ENCODE data around the gene SLC2A4. TPM values are rescaled to one million over a fixed set of nuclear protein-coding genes. Genes with fewer than 3 reads are reported as not detected.

Gene SLC2A4
- total and polyA plus RNA-seq, 9 donors = 0.83 to 9.8 (median 3.4) TPM

GRCh38 chr17:7235693-7236665 is 45.5 kb upstream of the SLC2A4 start:
- H3K9me3 ChIP-seq = no peaks in the 10 kb centered on the region
- no peaks in the 10 kb centered on the region for H3K27me3 ChIP-seq
- H3K27ac ChIP-seq = no peak overlapping the region
- H3K36me3 ChIP-seq = no peaks in the 10 kb centered on the region
- TF ChIP-seq EP300 (IDR thresholded peaks at IDR 0.05) = no peak
- TF ChIP-seq, protein P1, sequence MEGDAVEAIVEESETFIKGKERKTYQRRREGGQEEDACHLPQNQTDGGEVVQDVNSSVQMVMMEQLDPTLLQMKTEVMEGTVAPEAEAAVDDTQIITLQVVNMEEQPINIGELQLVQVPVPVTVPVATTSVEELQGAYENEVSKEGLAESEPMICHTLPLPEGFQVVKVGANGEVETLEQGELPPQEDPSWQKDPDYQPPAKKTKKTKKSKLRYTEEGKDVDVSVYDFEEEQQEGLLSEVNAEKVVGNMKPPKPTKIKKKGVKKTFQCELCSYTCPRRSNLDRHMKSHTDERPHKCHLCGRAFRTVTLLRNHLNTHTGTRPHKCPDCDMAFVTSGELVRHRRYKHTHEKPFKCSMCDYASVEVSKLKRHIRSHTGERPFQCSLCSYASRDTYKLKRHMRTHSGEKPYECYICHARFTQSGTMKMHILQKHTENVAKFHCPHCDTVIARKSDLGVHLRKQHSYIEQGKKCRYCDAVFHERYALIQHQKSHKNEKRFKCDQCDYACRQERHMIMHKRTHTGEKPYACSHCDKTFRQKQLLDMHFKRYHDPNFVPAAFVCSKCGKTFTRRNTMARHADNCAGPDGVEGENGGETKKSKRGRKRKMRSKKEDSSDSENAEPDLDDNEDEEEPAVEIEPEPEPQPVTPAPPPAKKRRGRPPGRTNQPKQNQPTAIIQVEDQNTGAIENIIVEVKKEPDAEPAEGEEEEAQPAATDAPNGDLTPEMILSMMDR (IDR thresholded peaks at IDR 0.05) = no peak
- TF ChIP-seq POLR2A (IDR thresholded peaks at IDR 0.05) = no peak
- peak in 2 of 5 donors; percentile 43 to 44 for DNase-seq
- peaks cover 14% of the 10 kb centered on the region for H3K4me1 ChIP-seq (ENCODE audit: insufficient read depth)
- WGBS, 3 donors = 70 to 80% (median 76%) methylated on average over 22 of the region's 22 CpGs
- intact Hi-C loops (cut with DNase I) = no loop called here
- no peak overlapping the region for H3K4me3 ChIP-seq

GRCh38 chr17:7236808-7237207 is 44.7 kb upstream of the SLC2A4 start:
- H3K9me3 ChIP-seq = no peaks in the 10 kb centered on the region
- H3K4me1 ChIP-seq (ENCODE audit: insufficient read depth) = peaks cover 15% of the 10 kb centered on the region
- H3K36me3 ChIP-seq = no peaks in the 10 kb centered on the region
- no peak overlapping the region for H3K27ac ChIP-seq
- no peak overlapping the region for H3K4me3 ChIP-seq
- WGBS, 3 donors = 73 to 85% (median 75%) methylated on average over 6 of the region's 6 CpGs
- intact Hi-C loops (cut with DNase I) = no loop called here
- TF ChIP-seq EP300 (IDR thresholded peaks at IDR 0.05) = no peak
- TF ChIP-seq POLR2A (IDR thresholded peaks at IDR 0.05) = no peak
- TF ChIP-seq, protein P1 (IDR thresholded peaks at IDR 0.05) = no peak
- no peaks in the 10 kb centered on the region for H3K27me3 ChIP-seq
- peak in 2 of 5 donors; percentile 28 to 30 for DNase-seq

- DNase-seq = peak in 1 of 5 donors; percentile 49
These were observed 44.2 kb upstream of the SLC2A4 start for GRCh38 chr17:7237266-7237760.

DNA sequence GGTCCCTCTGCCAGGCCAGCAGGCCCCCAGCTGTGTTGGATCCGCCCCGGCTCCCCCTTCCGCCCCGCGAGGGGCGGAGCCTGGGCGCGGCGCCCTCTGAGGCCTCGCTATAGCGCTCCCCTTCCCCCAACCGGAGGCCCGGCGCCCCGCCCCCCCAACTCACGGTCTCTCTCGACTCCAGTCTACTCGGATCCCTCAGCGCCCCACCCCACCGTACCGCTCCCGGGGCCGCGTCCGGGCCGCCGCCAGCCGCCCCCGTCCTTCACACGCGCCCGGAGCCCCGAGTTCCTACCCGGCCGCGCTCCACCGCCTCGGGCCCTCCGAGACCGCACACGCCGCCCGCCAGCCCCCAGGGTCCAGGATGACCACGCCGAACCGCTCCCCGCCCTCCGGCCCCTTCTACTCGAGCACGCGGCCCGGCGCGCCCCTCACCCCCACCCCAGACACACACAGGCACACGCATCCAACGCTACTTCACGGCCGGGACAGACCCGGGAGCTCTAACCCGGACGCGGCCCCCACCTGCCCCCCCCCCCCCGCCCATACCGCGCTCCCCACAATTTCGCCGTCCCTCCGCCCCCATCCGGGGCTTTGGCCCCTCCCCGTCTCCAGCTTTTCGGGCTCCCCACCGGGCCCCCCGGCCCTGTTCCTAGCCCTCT is 43.6 kb upstream of the SLC2A4 start:
- H3K27me3 ChIP-seq = no peaks in the 10 kb centered on the region
- H3K9me3 ChIP-seq = no peaks in the 10 kb centered on the region
- peak overlapping the region; percentile 82 to 85 for H3K27ac ChIP-seq
- H3K4me1 ChIP-seq (ENCODE audit: insufficient read depth) = peaks cover 9% of the 10 kb centered on the region
- H3K36me3 ChIP-seq = no peaks in the 10 kb centered on the region
- no peak for TF ChIP-seq EP300 (IDR thresholded peaks at IDR 0.05)
- TF ChIP-seq POLR2A (IDR thresholded peaks at IDR 0.05) = no peak
- TF ChIP-seq, protein P1 (IDR thresholded peaks at IDR 0.05) = no peak
- peak overlapping the region; percentile 99 for H3K4me3 ChIP-seq
- DNase-seq = peak; percentile 85 to 92 (median 90)
- intact Hi-C loops (cut with DNase I) = no loop called here
- WGBS, 3 donors = 0 to 2% (median 1%) methylated on average over 39 to 72 of the region's 73 CpGs

More at GRCh38 chr17:7237266-7237760, 44.2 kb upstream of the SLC2A4 start:
- Histone ChIP-seq H3K36me3 (no peaks in the 10 kb centered on the region), H3K4me1 (ENCODE audit: insufficient read depth) (peaks cover 11% of the 10 kb centered on the region), H3K4me3 (peak overlapping the region; percentile 99), H3K27ac (peak overlapping the region; percentile 82 to 85), H3K9me3 (no peaks in the 10 kb centered on the region), H3K27me3 (no peaks in the 10 kb centered on the region)
- intact Hi-C loops (cut with DNase I) = no loop called here
- 26 to 27% (median 26%) methylated on average over 6 of the region's 6 CpGs for WGBS, 3 donors
- TF ChIP-seq EP300 (IDR thresholded peaks at IDR 0.05) (no peak), POLR2A (IDR thresholded peaks at IDR 0.05) (no peak)
- TF ChIP-seq, protein P1 (IDR thresholded peaks at IDR 0.05) = no peak
